GM19438 (cell line): Measurements from ENCODE around the gene DEGS1.

ENCODE experiments used
- ATAC-seq: cut with Tn5 transposase; IDR thresholded peaks from one replicate; pipeline ENCODE4 v1.9.1; 2021; ENCODE audit warnings: low read depth; ENCODE audit not compliant: unreplicated experiment

DEGS1 gene

GRCh38 chr1:224212618-224213061 lies 29.6 kb downstream of the DEGS1 start:
- no peak for ATAC-seq

GRCh38 chr1:224213438-224214119 lies 30.5 kb downstream of the DEGS1 start:
- no peak for ATAC-seq

GRCh38 chr1:224216382-224216781 lies 33.3 kb downstream of the DEGS1 start:
- ATAC-seq = no peak

GRCh38 chr1:224217655-224218623 lies 34.9 kb downstream of the DEGS1 start:
- no peak for ATAC-seq

- no peak for ATAC-seq
Observed at GRCh38 chr1:224219011-224219611, 36.1 kb downstream of the DEGS1 start.

GRCh38 chr1:224219612-224220059 lies 36.6 kb downstream of the DEGS1 start:
- ATAC-seq = no peak

- no peak for ATAC-seq
Observed at GRCh38 chr1:224223819-224224714, 41.0 kb downstream of the DEGS1 start.

GRCh38 chr1:224226849-224227502 lies 43.9 kb downstream of the DEGS1 start:
- no peak for ATAC-seq

- no peak for ATAC-seq
Observed at GRCh38 chr1:224234017-224234416, 51.0 kb downstream of the DEGS1 start.

GRCh38 chr1:224235813-224236493 lies 52.9 kb downstream of the DEGS1 start:
- no peak for ATAC-seq

- ATAC-seq = no peak
Observed at GRCh38 chr1:224237119-224237881, 54.3 kb downstream of the DEGS1 start.

GRCh38 chr1:224238212-224238611 lies 55.2 kb downstream of the DEGS1 start:
- no peak for ATAC-seq

- no peak for ATAC-seq
Observed at GRCh38 chr1:224238756-224239155, 55.7 kb downstream of the DEGS1 start.
